IPS-18a (cell line): ENCODE results near the gene DACT3.

ENCODE experiments used
- H3K27ac ChIP-seq: one replicate; pipeline ENCODE4 v1.5.1; 2013; ENCODE audit warnings: low read length
- H3K27me3 ChIP-seq: one replicate; pipeline ENCODE4 v1.6.1; 2013; ENCODE audit warnings: mild to moderate bottlenecking, low read length; ENCODE audit not compliant: control insufficient read depth, insufficient read depth
- H3K36me3 ChIP-seq: one replicate; pipeline ENCODE4 v1.6.1; 2013; ENCODE audit warnings: low read depth, low read length; ENCODE audit not compliant: control insufficient read depth
- H3K4me1 ChIP-seq: one replicate; pipeline ENCODE4 v1.6.1; 2013; ENCODE audit warnings: low read depth, low read length; ENCODE audit not compliant: control insufficient read depth
- H3K4me3 ChIP-seq: one replicate; pipeline ENCODE4 v1.5.1; 2013; ENCODE audit warnings: low read length
- H3K9ac ChIP-seq: one replicate; pipeline ENCODE4 v1.6.1; 2013; ENCODE audit warnings: mild to moderate bottlenecking, low read length, moderate library complexity
- H3K9me3 ChIP-seq: one replicate; pipeline ENCODE4 v1.6.1; 2013; ENCODE audit warnings: low read depth, low read length; ENCODE audit not compliant: control insufficient read depth

Gene DACT3

DNA sequence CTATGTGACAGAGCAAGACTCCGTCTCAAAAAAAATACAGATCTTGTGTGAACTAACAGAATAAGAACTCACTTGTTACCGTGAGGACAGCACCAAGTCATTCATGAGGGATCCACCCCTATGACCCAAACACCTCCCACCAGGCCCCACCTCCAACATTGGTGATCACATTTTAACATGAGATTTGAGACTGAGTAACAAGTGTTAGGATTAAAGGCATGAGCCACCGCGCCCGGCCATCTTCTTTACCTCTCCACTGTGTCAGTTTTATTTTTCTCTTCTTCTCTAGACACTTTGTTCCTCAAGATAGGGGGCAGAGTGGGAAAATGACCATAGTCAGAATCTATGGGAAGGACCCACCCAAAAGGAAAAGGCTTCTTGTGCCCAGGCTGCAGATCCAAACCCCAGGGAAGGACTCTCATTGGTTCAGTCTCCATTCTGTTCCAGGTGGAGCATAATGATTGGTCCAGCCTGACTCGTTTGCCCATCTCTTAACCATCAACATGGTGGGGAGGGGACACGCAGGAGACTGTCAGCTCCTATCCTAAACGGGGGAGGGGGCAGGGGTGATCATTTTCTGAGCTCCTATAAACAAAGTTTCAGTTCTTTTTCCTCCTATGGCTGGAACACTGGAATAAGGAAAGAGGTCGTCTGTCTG lies 61.1 kb downstream of the DACT3 start:
- no peaks in the 10 kb centered on the region for H3K36me3 ChIP-seq
- peak overlapping the region; percentile 84 for H3K4me3 ChIP-seq
- H3K27ac ChIP-seq, result no peak overlapping the region
- no peaks in the 10 kb centered on the region for H3K9me3 ChIP-seq
- H3K4me1 ChIP-seq, result peaks cover 17% of the 10 kb centered on the region
- no peaks in the 10 kb centered on the region for H3K27me3 ChIP-seq
- no peak overlapping the region for H3K9ac ChIP-seq

DNA sequence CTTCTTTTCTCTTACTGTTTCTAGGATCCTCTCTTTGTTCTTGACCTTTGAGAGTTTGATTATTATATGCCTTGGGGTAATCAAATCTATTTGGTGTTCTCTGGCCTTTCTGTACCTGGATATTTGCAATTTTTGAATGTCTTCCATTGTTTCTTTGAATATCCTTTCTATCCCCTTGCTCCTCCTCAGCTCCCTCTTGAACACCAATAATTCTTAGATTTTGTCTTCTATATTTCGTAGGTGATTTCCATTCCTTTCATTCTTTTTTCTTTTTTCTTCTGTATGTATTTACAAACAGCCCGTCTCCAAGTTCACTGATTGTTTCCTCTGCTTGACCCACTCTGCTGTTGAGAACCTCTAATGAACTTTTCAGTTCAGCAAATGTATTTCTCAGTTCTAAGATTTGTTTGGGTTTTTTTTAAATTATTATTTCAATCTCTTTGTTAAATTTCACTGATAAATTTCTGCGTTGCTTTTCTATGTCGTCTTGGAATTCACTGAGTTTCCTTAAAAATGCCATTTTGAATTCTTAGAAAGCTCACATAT lies 62.5 kb downstream of the DACT3 start:
- no peak overlapping the region for H3K27ac ChIP-seq
- peaks cover 12% of the 10 kb centered on the region for H3K4me1 ChIP-seq
- no peaks in the 10 kb centered on the region for H3K27me3 ChIP-seq
- H3K9me3 ChIP-seq, result no peaks in the 10 kb centered on the region
- H3K36me3 ChIP-seq, result no peaks in the 10 kb centered on the region
- no peak overlapping the region for H3K9ac ChIP-seq
- H3K4me3 ChIP-seq, result no peak overlapping the region
